Activated B cell treated with CpG ODN at 0.5 μM for 24 hours (primary cell): ENCODE results near the gene TBPL2. TPM values are rescaled to one million over a fixed set of nuclear protein-coding genes. Genes with fewer than 3 reads are reported as not detected.

Experiments
- ATAC-seq: fragments of 200-7000 bp; cut with Tn5 transposase; one replicate; pipeline ENCODE4 v1.10.0; 2021; ENCODE audit warnings: low read depth, mild to moderate bottlenecking, moderate library complexity
- CTCF ChIA-PET: fragments of 350-600 bp; sonication (Branson Sonifier 250); formaldehyde crosslinking; loops from one replicate; lab custom pipeline; 2021; ENCODE audit warnings: antibody characterized with exemption; lab: Charles Lee
- POLR2A ChIA-PET: fragments of 350-600 bp; sonication (Branson Sonifier 250); formaldehyde crosslinking; loops from one replicate; lab custom pipeline; 2021; ENCODE audit warnings: antibody characterized with exemption; lab: Charles Lee
- DNase-seq: peaks from one replicate; pipeline ENCODE4 v3.0.0; 2022
- H3K27ac Mint-ChIP-seq: one replicate; pipeline ENCODE4 v1.8.0; 2020; ENCODE audit warnings: mixed read lengths
- H3K27me3 Mint-ChIP-seq: one replicate; pipeline ENCODE4 v1.8.0; 2021; ENCODE audit warnings: mixed read lengths
- H3K36me3 Mint-ChIP-seq: one replicate; pipeline ENCODE4 v1.8.0; 2021; ENCODE audit warnings: low read depth, mixed read lengths
- H3K4me1 Mint-ChIP-seq: one replicate; pipeline ENCODE4 v1.8.0; 2021; ENCODE audit warnings: mixed read lengths
- H3K4me3 Mint-ChIP-seq: one replicate; pipeline ENCODE4 v1.8.0; 2020; ENCODE audit warnings: mild to moderate bottlenecking, mixed read lengths
- H3K9me3 Mint-ChIP-seq: one replicate; pipeline ENCODE4 v1.8.0; 2020; ENCODE audit warnings: mixed read lengths
- intact Hi-C: fragments of 100-400 bp; cut with micrococcal nuclease; formaldehyde crosslinking; loops from one replicate; pipeline ENCODE4 v1.15.1; 2024
- total RNA-seq: library from RNA; stranded (reverse); gene quantifications from 2 replicates; pipeline ENCODE4 v1.2.3, GENCODE V29; 2022
- TF ChIP-seq, protein P1 (sequence below): fragments of 200-600 bp; IDR thresholded peaks from one replicate; pipeline ENCODE4 v1.8.0; 2022; ENCODE audit warnings: antibody characterized with exemption, mild to moderate bottlenecking

Gene TBPL2
- total RNA-seq, 1 donor from 2014 or later, result not detected

DNA sequence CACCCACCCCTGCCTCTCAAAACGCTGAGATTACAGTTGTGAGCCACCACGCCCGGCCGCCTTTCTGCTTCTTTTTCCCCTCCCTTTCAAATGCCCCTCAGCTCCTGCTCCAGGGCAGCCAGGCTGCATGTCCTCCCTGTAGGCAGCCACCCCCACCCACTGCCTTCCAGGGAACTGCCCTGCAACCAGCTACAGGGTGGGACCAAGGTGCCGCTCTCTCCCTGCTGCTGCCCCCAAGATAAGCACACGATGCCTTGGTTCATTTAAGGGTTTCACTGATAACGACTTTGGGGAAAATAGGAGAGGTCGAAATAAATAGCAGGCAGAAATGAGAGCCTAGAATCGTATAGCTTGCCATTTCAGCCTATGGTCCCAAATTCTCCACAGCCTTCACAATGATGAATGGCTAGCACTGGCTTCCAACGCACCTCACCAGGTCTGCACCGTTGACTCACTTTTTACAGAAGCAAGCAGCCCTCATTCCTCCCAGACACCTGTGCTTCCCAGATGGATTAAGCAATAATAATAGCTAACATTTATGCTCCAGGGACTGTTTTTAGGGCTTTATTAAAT is 69.4 kb downstream of the TBPL2 start:
- DNase-seq (no peak), ATAC-seq (no peak)
- TF ChIP-seq, protein P1, sequence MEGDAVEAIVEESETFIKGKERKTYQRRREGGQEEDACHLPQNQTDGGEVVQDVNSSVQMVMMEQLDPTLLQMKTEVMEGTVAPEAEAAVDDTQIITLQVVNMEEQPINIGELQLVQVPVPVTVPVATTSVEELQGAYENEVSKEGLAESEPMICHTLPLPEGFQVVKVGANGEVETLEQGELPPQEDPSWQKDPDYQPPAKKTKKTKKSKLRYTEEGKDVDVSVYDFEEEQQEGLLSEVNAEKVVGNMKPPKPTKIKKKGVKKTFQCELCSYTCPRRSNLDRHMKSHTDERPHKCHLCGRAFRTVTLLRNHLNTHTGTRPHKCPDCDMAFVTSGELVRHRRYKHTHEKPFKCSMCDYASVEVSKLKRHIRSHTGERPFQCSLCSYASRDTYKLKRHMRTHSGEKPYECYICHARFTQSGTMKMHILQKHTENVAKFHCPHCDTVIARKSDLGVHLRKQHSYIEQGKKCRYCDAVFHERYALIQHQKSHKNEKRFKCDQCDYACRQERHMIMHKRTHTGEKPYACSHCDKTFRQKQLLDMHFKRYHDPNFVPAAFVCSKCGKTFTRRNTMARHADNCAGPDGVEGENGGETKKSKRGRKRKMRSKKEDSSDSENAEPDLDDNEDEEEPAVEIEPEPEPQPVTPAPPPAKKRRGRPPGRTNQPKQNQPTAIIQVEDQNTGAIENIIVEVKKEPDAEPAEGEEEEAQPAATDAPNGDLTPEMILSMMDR, result no peak
- Mint-ChIP-seq H3K27ac (no peak overlapping the region), H3K27me3 (no peaks in the 10 kb centered on the region), H3K36me3 (peaks cover 72% of the 10 kb centered on the region), H3K9me3 (no peaks in the 10 kb centered on the region), H3K4me1 (peaks cover 10% of the 10 kb centered on the region), H3K4me3 (no peak overlapping the region)
- ChIA-PET POLR2A (no interaction called here), CTCF (no interaction called here)
- intact Hi-C loops, result loop anchor here (5.0 kb wide), 1 partner anchor 99 kb away; the partner anchor contains the start of gene FBXO34

DNA sequence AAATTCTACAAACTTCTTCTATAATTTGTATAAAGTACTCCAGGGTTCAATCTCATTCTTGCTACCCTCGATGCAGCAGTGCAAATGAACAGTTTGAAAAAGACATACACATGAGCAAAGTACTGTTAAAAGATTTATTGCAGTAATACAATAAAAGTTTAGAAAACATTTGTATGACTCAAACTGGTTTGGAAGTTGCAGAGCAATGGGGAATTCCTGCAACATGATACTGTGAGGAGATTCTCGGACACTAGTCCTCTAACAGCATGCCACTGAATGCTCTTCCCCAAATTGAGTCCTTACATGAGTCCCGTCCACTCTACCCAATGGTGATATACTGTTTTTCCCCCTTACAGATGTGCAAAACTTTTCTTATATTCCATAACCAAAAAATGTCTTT is 74.1 kb downstream of the TBPL2 start:
- H3K9me3 Mint-ChIP-seq, result peaks cover 3% of the 10 kb centered on the region
- no peaks in the 10 kb centered on the region for H3K27me3 Mint-ChIP-seq
- intact Hi-C loops, result loop anchor here (10.0 kb wide), 1 partner anchor 1109 kb away; no protein-coding TSS in a partner anchor
- no peaks in the 10 kb centered on the region for H3K4me1 Mint-ChIP-seq
- H3K36me3 Mint-ChIP-seq, result peaks cover 61% of the 10 kb centered on the region
- H3K27ac Mint-ChIP-seq, result no peak overlapping the region
- ChIA-PET POLR2A (no interaction called here), CTCF (no interaction called here)
- TF ChIP-seq, protein P1, result no peak
- H3K4me3 Mint-ChIP-seq, result no peak overlapping the region
- ATAC-seq, result no peak
- no peak for DNase-seq

Other genes starting within 250 kb of the TBPL2 start
- gene DLGAP5, start 249.0 kb downstream of the TBPL2 start, total RNA-seq, result 0.66 and 0.73 TPM in 2 replicates
- 19.7 and 20.4 TPM in 2 replicates for gene FBXO34, start 169.2 kb downstream of the TBPL2 start, total RNA-seq
- gene ATG14, start 28.8 kb downstream of the TBPL2 start, total RNA-seq, result 9.7 and 12.1 TPM in 2 replicates
- gene KTN1, start 139.6 kb upstream of the TBPL2 start, total RNA-seq, result 108 and 116 TPM in 2 replicates